ENCODE results near the gene STING1.
"Not testable (repeated sequence)": the region's sequence is repeated elsewhere in the genome, so short reads cannot be mapped to it uniquely, and the experiment has no call there.

DNA sequence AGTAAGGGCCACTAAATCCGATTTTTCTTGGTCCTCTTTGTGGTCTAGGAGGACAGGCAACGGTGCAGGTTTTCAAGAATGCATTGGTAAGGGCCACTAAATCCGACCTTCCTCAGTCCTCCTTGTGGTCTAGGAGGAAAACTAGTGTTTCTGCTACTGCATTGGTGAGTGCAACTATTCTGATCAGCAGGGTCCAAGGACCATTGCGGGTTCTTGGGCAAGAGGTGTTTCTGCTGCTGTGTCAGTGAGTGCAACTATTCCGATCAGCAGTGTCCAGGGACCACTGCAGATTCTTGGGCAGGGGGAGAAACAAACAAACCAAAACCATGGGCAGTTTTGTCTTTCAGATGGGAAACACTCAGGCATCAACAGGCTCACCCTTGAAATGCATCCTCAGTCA lies 22.2 kb upstream of the STING1 start:
- not testable (repeated sequence) for TF ChIP-seq FOXJ3 (CRISPR knock-in tag; IDR thresholded peaks at IDR 0.05); GATA2 (CRISPR knock-in tag; IDR thresholded peaks at IDR 0.05); EP300 (IDR thresholded peaks at IDR 0.05; ENCODE audit: borderline replicate concordance in 1 of 2, low read depth in 1 of 2, low read length in 1 of 2); CHD2 (IDR thresholded peaks at IDR 0.05; ENCODE audit: low read length, partially characterized antibody); CTCF (IDR thresholded peaks at IDR 0.05); POLR2AphosphoS5 (IDR thresholded peaks at IDR 0.05; ENCODE audit: low read depth, low read length); YY1 (IDR thresholded peaks at IDR 0.05; ENCODE audit: low read depth); EZH2phosphoT487 (IDR thresholded peaks at IDR 0.05; ENCODE audit: borderline replicate concordance, low read depth); ELF1 (IDR thresholded peaks at IDR 0.05); SMC3 (IDR thresholded peaks at IDR 0.05; ENCODE audit: low read depth, low read length); RCOR1 (IDR thresholded peaks at IDR 0.05; ENCODE audit: low read length); RAD21 (IDR thresholded peaks at IDR 0.05; ENCODE audit: low read length); GABPA (IDR thresholded peaks at IDR 0.05; ENCODE audit: low read depth)
